HL-60 (cell line): ENCODE data around the gene GPX3.

ENCODE experiments used
- DNase-seq, 2 experiments: peaks; one replicate each; pipeline ENCODE4 v3.0.0-alpha.2; 2010 to 2020; ENCODE audit warnings: low read depth in 1 of 2, low spot score in 1 of 2
- H3K27ac ChIP-seq: fragments of 250-450 bp; sonication (Bioruptor Pico); replicated peaks from 2 replicates; pipeline ENCODE4 v1.5.1; 2020; ENCODE audit warnings: mild to moderate bottlenecking, moderate library complexity
- H3K27me3 ChIP-seq: fragments of 250-450 bp; sonication (Bioruptor Pico); 2 replicates; pipeline ENCODE4 v1.5.1; 2021; ENCODE audit warnings: mild to moderate bottlenecking, moderate library complexity; ENCODE audit not compliant: insufficient read depth, poor library complexity, severe bottlenecking
- H3K4me3 ChIP-seq: replicated peaks from 2 replicates; pipeline ENCODE4 v1.5.1; 2011; ENCODE audit warnings: mild to moderate bottlenecking, control low read depth, low read length; ENCODE audit not compliant: insufficient read depth
- GABPA ChIP-seq: IDR thresholded peaks from 2 replicates; pipeline ENCODE4 v1.6.1; 2012; ENCODE audit warnings: low read depth
- POLR2AphosphoS5 ChIP-seq: IDR thresholded peaks from 2 replicates; pipeline ENCODE4 v1.6.1; 2012; ENCODE audit warnings: low read depth
- REST ChIP-seq: IDR thresholded peaks from 2 replicates; pipeline ENCODE4 v1.6.1; 2012; ENCODE audit warnings: low read depth; ENCODE audit not compliant: insufficient replicate concordance
- SPI1 ChIP-seq: IDR thresholded peaks from 2 replicates; pipeline ENCODE4 v1.6.1; 2012; ENCODE audit warnings: low read depth, mild to moderate bottlenecking, borderline replicate concordance
- TF ChIP-seq, protein P1 (sequence below): IDR thresholded peaks from one replicate; pipeline ENCODE4 v1.5.1; 2011; ENCODE audit warnings: low read length, control low read depth, inconsistent platforms; ENCODE audit not compliant: insufficient read depth

The GPX3 gene

GRCh38 chr5:151026088-151026487 is 5.7 kb downstream of the GPX3 start:
- TF ChIP-seq POLR2AphosphoS5 (no peak), SPI1 (no peak), GABPA (no peak), REST (no peak)
- TF ChIP-seq, protein P1, sequence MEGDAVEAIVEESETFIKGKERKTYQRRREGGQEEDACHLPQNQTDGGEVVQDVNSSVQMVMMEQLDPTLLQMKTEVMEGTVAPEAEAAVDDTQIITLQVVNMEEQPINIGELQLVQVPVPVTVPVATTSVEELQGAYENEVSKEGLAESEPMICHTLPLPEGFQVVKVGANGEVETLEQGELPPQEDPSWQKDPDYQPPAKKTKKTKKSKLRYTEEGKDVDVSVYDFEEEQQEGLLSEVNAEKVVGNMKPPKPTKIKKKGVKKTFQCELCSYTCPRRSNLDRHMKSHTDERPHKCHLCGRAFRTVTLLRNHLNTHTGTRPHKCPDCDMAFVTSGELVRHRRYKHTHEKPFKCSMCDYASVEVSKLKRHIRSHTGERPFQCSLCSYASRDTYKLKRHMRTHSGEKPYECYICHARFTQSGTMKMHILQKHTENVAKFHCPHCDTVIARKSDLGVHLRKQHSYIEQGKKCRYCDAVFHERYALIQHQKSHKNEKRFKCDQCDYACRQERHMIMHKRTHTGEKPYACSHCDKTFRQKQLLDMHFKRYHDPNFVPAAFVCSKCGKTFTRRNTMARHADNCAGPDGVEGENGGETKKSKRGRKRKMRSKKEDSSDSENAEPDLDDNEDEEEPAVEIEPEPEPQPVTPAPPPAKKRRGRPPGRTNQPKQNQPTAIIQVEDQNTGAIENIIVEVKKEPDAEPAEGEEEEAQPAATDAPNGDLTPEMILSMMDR = no peak
- no peaks in the 10 kb centered on the region for H3K27me3 ChIP-seq
- no peak overlapping the region for H3K4me3 ChIP-seq
- no peak for DNase-seq
- no peak overlapping the region for H3K27ac ChIP-seq

DNA sequence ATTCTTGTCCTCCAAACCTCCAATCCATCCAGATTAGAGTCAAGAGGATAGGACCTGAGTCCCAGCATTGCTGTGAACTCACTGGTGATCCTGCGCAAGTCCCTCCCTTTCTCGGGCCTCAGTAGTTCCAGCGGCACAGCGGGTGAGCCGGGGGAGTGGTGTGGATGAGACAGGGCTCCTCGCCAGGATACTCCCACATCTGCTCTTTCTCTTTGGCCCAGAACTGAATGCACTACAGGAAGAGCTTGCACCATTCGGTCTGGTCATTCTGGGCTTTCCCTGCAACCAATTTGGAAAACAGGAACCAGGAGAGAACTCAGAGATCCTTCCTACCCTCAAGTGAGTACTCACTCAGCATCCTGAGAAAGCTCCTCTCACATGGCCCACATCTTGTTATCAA is 6.3 kb downstream of the GPX3 start:
- TF ChIP-seq SPI1 (no peak), GABPA (no peak), REST (no peak), POLR2AphosphoS5 (no peak)
- TF ChIP-seq, protein P1 = no peak
- H3K27me3 ChIP-seq = no peaks in the 10 kb centered on the region
- DNase-seq = no peak
- H3K4me3 ChIP-seq = no peak overlapping the region
- no peak overlapping the region for H3K27ac ChIP-seq

GRCh38 chr5:151027961-151028479 is 7.6 kb downstream of the GPX3 start:
- no peak for TF ChIP-seq GABPA
- TF ChIP-seq, protein P1 = no peak
- TF ChIP-seq REST = no peak
- no peak for TF ChIP-seq SPI1
- TF ChIP-seq POLR2AphosphoS5 = no peak
- no peak for DNase-seq
- no peak overlapping the region for H3K4me3 ChIP-seq
- no peaks in the 10 kb centered on the region for H3K27me3 ChIP-seq
- no peak overlapping the region for H3K27ac ChIP-seq
